PC-9 (cell line): ENCODE results near the gene CCDC148.

Source experiments
- CTCF ChIP-seq: fragments of 200-600 bp; sonication (generic); conservative IDR thresholded peaks from 2 replicates; pipeline ENCODE4 v1.6.1; 2017; ENCODE audit warnings: mixed run types, antibody characterized with exemption, mild to moderate bottlenecking, moderate library complexity
- EZH2 ChIP-seq: fragments of 200-600 bp; sonication (generic); IDR thresholded peaks from 2 replicates; pipeline ENCODE4 v1.8.0; 2017; ENCODE audit warnings: antibody characterized with exemption, low read depth

- TF ChIP-seq CTCF = no peak
- TF ChIP-seq EZH2 = no peak
Measured at GRCh38 chr2:158184556-158185343, 271.8 kb downstream of the CCDC148 start.
